ENCODE measurements around the gene YIPF2.
"Not testable (repeated sequence)": the region's sequence is repeated elsewhere in the genome, so short reads cannot be mapped to it uniquely, and the experiment has no call there.

Gene YIPF2

GRCh38 chr19:10908380-10908960 is 20.0 kb downstream of the YIPF2 start:
- no peak for DNase-seq

- no peak for DNase-seq
These were observed 20.5 kb downstream of the YIPF2 start for GRCh38 chr19:10907925-10908324.

DNA sequence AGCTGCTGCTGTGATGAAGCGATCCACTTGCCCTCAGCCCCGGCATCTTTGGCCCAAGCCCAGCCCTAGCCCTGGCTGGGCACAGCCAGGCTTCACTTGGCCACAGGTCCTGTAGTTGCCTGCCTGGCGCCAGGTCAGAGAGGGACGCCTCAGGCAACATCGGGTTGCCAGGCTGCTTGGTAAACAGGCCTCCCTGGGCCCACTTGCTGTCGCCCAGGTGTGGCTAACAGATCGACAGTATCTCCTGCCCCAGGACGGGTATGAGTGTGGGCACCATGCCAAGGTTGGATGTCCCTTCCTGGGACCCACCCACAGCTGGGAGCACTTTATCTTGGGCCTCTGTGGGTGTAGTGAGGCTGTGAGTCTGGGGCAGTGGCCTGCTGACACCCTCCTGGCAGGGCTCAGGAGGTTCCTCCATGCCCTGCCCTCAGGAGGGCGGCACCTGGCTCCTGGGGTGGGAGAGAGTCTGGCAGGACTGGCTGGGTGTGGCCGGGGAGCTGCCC is 29.2 kb downstream of the YIPF2 start:
- DNase-seq = no peak

DNA sequence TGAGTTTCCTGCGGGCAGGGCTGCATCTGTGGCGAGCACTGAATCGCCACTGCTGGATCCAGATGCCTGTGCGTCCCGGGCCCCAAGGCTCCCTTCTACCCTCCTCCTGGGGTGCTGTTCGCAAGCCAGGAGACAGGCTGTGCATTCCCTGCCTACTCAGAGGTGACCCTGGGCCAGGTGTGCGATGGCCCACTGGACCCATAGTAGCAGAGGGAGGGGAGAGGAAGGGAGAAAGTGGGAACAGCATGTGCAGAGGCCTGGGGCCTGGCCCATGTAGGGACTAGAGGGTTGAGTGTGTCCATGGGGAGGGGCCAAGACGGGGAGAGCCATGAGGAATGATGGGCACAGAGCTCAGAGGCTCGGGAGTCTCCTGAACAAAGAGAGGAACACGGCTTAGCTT is 29.8 kb downstream of the YIPF2 start:
- DNase-seq = no peak

GRCh38 chr19:10896851-10897526 is 31.4 kb downstream of the YIPF2 start:
- no peak for DNase-seq

- no peak for DNase-seq
These were observed 32.5 kb downstream of the YIPF2 start for GRCh38 chr19:10895920-10896319.

DNA sequence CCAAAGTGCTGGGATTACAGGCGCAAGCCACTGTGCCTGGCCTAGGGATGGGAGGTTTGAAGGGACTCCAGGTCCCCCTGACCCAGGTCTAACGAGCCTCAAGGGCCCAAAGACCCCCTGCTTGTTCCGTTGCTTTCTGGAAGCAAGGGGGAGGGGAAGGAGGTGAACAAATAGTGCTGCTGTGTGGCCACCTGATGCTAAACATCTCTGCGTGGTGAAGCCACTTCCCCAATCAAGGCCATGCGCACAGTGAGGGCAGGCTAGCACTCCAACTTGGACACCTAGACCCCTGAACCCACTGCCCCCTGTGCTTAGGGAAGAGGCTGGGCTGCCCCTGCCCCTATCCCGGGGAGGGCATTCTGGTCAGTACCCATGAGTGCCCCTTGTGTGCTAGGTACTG is 33.1 kb downstream of the YIPF2 start:
- no peak for DNase-seq

DNA sequence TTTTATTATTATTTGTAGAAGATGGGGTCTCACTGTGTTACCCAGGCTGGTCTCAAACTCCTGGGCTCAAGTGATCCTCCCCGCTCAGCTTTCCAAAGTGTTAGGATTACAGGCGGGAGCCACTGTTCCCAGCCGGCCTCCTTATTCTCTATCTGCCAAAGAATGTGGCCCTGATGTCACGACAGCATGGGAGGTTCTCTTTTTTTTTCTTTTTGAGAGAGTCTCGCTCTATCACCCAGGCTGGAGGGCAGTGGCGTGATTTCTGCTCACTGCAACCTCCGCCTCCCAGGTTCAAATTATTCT is 33.6 kb downstream of the YIPF2 start:
- DNase-seq = no peak

DNA sequence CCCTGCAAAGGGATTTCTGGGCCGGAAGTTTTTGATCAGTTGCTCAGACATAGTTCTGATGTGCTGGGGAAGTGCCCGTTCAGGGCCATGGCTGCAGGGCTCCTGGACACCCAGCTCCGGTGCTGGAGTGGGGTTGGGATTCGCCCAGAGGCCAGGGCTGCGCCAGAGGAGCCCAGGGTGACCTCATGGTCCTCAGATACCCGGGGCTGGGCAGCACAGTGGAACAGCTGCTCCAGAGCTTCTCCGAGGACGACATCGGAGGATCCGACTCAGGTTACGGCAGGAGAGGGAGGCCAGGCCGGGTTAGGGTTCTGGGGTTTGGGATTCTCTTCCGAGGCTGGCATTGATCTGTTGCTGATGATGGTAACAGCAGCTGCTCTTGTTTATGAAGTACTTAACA is 36.2 kb downstream of the YIPF2 start:
- DNase-seq = no peak

GRCh38 chr19:10891405-10892086 is 36.9 kb downstream of the YIPF2 start:
- no peak for DNase-seq

DNA sequence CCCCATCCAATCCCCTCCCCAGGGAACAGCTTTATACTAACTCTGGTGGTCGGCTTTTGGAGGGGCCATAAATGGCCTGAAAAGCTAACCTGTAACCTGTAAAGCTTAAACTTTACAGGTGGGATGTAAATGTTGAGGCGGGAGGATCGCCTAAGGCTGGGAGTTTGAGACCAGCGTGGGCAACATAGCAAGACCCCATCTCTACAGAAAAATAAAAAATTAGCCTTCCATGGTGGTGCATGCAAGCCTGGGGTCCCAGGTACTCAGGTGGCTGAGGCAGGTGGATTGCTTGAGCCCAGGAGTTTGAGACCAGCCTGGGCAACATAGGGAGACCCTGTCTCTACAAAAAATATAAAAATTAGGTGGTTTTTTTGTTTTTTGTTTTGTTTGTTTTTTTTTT is 38.6 kb downstream of the YIPF2 start:
- no peak for DNase-seq

DNA sequence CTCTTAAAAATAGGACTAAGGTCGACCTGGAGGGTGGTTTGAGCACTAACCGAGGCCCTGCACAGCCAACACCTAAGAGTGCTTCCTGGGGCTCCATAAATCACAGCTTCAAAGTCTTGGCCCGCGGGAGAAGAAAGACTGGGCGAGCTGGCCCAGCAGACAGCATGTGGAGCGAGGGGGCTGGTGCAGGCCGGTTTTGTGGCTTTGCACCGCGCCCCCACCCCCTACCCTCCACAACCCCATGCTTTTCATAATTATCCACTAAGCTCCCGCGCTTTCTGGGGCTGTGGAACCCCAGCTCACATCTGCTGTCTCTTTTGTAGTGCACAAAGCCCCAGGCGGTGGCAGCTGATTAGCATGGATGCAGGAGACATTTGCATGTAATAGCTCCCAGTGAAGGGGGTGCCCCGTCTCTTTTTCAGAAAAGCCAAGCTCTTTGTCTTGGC is 40.0 kb downstream of the YIPF2 start:
- no peak for DNase-seq

- DNase-seq = no peak
These were observed 40.6 kb downstream of the YIPF2 start for GRCh38 chr19:10887616-10888367.

- no peak for DNase-seq
These were observed 43.0 kb downstream of the YIPF2 start for GRCh38 chr19:10885201-10886169.

DNA sequence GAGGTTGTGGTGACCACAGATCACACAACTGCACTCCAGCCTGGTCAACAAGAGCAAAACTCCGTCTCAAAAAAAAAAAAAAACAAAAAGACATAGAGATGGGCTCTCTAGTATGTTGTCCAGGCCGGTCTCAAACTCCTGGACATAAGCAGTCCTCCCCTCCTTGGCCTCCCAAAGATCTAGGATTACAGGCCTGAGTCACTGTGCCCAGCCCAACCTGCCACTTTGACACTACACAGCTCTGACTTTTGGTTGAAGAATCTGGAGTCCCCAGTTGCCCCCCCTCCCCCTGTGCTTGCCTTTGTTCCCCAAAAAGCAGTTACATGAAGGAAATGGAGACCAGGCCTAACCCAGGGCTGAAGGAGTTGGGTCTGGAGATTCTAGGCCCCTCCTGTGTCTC is 44.2 kb downstream of the YIPF2 start:
- DNase-seq = no peak

DNA sequence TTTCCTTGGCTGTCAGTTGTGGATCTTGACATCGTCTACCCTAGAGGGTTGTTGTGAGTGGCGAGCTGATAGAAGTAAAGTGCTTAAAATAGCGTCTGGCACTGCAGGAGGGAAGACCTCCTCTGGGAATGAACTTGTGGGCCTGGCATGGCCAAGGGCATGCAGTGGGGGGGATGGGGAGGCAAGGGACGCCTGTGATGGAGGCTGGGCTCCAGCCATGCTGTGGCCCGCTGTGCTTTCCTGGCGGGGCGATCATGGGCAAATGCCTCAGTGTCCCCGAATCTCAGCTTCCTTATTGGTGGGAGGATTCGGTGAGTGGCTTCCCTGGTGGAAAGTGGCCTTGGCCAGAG is 46.4 kb downstream of the YIPF2 start:
- DNase-seq = no peak

GRCh38 chr19:10881403-10882107 is 46.9 kb downstream of the YIPF2 start:
- DNase-seq = no peak

GRCh38 chr19:10878253-10878652 is 50.2 kb downstream of the YIPF2 start:
- no peak for DNase-seq

GRCh38 chr19:10877608-10878007 is 50.8 kb downstream of the YIPF2 start:
- not testable (repeated sequence) for DNase-seq

DNA sequence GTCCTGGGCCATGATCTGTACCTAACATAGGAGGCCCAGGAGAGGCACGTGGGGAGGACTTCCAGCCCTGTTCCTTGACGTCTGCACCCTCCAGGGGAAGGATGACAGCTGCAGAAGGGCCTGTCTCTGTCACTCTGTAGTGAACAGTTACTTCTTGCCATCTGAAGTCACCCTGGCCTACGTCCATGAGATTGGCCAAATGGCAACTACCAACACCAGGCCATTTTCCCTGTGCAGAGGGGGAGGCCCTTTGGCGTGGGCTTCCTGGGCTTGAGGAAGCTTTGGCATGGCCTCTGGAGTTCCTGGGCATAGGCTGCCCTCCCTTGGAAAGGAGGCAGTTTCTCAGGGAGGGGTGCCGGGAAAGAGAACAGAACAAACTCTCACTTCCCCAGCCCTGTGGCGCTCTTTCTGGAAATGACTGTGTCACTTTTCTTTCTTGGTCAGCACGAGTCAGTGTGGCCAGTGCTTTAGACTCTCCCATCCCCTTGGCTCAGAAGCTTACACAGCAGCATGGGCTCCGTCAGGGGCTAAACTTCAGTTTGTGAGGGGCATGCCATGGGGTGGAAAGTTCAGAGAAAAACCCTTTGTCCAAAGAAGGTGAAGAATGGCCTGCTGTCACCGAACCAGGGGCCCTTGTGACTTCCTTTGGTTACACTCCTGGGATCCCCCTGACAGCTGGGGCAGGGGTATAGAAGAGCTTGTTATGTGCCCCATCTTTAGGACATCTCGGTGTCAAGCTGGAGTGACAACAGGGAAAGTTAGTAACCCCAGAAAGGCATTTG is 51.8 kb downstream of the YIPF2 start:
- DNase-seq = no peak

GRCh38 chr19:10874024-10874423 is 54.4 kb downstream of the YIPF2 start:
- DNase-seq = no peak

All from kidney glomerular epithelial cell (primary cell).